ENCODE measurements around the gene ATP1B3.

- no peak for TF ChIP-seq EZH2 (IDR thresholded peaks at IDR 0.05)
- TF ChIP-seq POLR2AphosphoS5 (IDR thresholded peaks at IDR 0.05; ENCODE audit: borderline replicate concordance, low read depth, low read length): no peak
- TF ChIP-seq FOXP2 (optimal IDR thresholded peaks at IDR 0.05; ENCODE audit: control extremely low read depth, extremely low read length, insufficient read depth): no peak
These were observed 11.3 kb upstream of the ATP1B3 start for GRCh38 chr3:141865101-141865500.
